H1 (cell line): ENCODE measurements around the gene SLC6A20. TPM values are rescaled to one million over a fixed set of nuclear protein-coding genes. Genes with fewer than 3 reads are reported as not detected.

Experiments
- CTCF ChIA-PET: fragments of 300-600 bp; sonication (Branson Sonifier 250); formaldehyde crosslinking; loops from one replicate; lab custom pipeline; 2021; ENCODE audit not compliant: partially characterized antibody; lab: Charles Lee
- POLR2A ChIA-PET: fragments of 300-600 bp; sonication (Branson Sonifier 250); formaldehyde crosslinking; loops from one replicate; lab custom pipeline; 2021; ENCODE audit warnings: inconsistent platforms; ENCODE audit not compliant: partially characterized antibody; lab: Charles Lee
- DNase-seq, 2 experiments: peaks; one replicate each; pipeline versions ENCODE4 v3.0.0 to v3.0.0-alpha.2; 2010 to 2022; ENCODE audit warnings: low spot score in 2 of 2, low read depth in 1 of 2, mixed read lengths in 1 of 2
- FAIRE-seq: peaks from 2 replicates; lab custom pipeline; 2011; peaks lifted over from hg19 to GRCh38; lab: Jason Lieb, UNC
- H2AFZ ChIP-seq: 2 replicates; pipeline ENCODE4 v1.8.1; 2012; ENCODE audit warnings: low read length, inconsistent platforms
- H2AK5ac ChIP-seq: 2 replicates; pipeline ENCODE4 v1.6.1; 2013; ENCODE audit warnings: low read depth, low read length
- H2BK120ac ChIP-seq: replicated peaks from 2 replicates; pipeline ENCODE3; 2013; ENCODE audit warnings: low read depth, low read length, inconsistent platforms
- H2BK12ac ChIP-seq: 2 replicates; pipeline ENCODE4 v1.6.1; 2013; ENCODE audit warnings: low read depth, low read length
- H2BK15ac ChIP-seq: 2 replicates; pipeline ENCODE4 v1.6.1; 2013; ENCODE audit warnings: low read length
- H2BK20ac ChIP-seq: 2 replicates; pipeline ENCODE4 v1.6.1; 2013; ENCODE audit warnings: low read length
- H2BK5ac ChIP-seq: 2 replicates; pipeline ENCODE4 v1.6.1; 2013; ENCODE audit warnings: low read depth, low read length
- H3K14ac ChIP-seq: 2 replicates; pipeline ENCODE4 v1.6.1; 2013; ENCODE audit warnings: inconsistent platforms; ENCODE audit not compliant: insufficient read length
- H3K18ac ChIP-seq: 2 replicates; pipeline ENCODE4 v1.6.1; 2013; ENCODE audit warnings: low read length; ENCODE audit errors: extremely low read depth
- H3K23ac ChIP-seq: 2 replicates; pipeline ENCODE4 v1.6.1; 2013; ENCODE audit warnings: inconsistent platforms; ENCODE audit not compliant: insufficient read length
- H3K23me2 ChIP-seq: 2 replicates; pipeline ENCODE4 v1.6.1; 2013; ENCODE audit warnings: low read depth, low read length
- H3K27ac ChIP-seq: 2 replicates; pipeline ENCODE4 v1.6.1; 2011; ENCODE audit warnings: low read depth, low read length, inconsistent platforms
- H3K27me3 ChIP-seq, 4 experiments: replicated peaks in 1 of 4; 1 replicate in 1 of 4; 2 replicates in 3 of 4; pipeline versions ENCODE4 v1.6.1 to v1.8.1; 2011 to 2013; ENCODE audit warnings: low read length in 3 of 4, mild to moderate bottlenecking in 3 of 4, inconsistent platforms in 2 of 4, mixed read lengths in 2 of 4, moderate library complexity in 1 of 4; ENCODE audit not compliant: control insufficient read depth in 3 of 4, insufficient read depth in 3 of 4; ENCODE audit errors: extremely low read depth in 1 of 4
- H3K36me3 ChIP-seq, 4 experiments: 2 replicates each; pipeline versions ENCODE4 v1.6.1 to v1.8.1; 2011 to 2013; ENCODE audit warnings: mild to moderate bottlenecking in 4 of 4, low read length in 3 of 4, moderate library complexity in 2 of 4, control low read depth in 1 of 4, inconsistent platforms in 1 of 4; ENCODE audit not compliant: insufficient read depth in 4 of 4, control insufficient read depth in 2 of 4
- H3K4ac ChIP-seq: replicated peaks from 2 replicates; pipeline ENCODE3; 2013; ENCODE audit warnings: low read length, low read depth, mixed read lengths, inconsistent platforms; ENCODE audit not compliant: insufficient read length
- H3K4me1 ChIP-seq, 4 experiments: replicated peaks in 1 of 4; 1 replicate in 1 of 4; 2 replicates in 3 of 4; pipeline versions ENCODE4 v1.6.1 to v1.8.1; 2011 to 2013; ENCODE audit warnings: low read length in 3 of 4, inconsistent platforms in 2 of 4, mixed read lengths in 1 of 4; ENCODE audit not compliant: insufficient read depth in 4 of 4, control insufficient read depth in 3 of 4
- H3K4me2 ChIP-seq, 2 experiments: 2 replicates each; pipeline versions ENCODE4 v1.6.1 to v1.8.1; 2011 to 2013; ENCODE audit warnings: low read depth in 2 of 2, low read length in 2 of 2, control low read depth in 1 of 2, inconsistent platforms in 1 of 2, mild to moderate bottlenecking in 1 of 2; ENCODE audit not compliant: insufficient read depth in 1 of 2
- H3K4me3 ChIP-seq, 4 experiments: fragments of 200-600, 300-600 bp in 1 of 4; sonication (generic), shearing (Covaris generic), sonication (Bioruptor Twin) in 1 of 4; 2 replicates each; pipeline versions ENCODE4 v1.5.1 to v1.8.1; 2011 to 2016; ENCODE audit warnings: low read length in 4 of 4, low read depth in 3 of 4, control low read depth in 2 of 4, inconsistent platforms in 2 of 4, mild to moderate bottlenecking in 2 of 4, mixed read lengths in 1 of 4, moderate library complexity in 1 of 4; ENCODE audit not compliant: insufficient read depth in 2 of 4; ENCODE audit errors: extremely low read depth in 1 of 4
- H3K56ac ChIP-seq: replicated peaks from 2 replicates; pipeline ENCODE3; 2013; ENCODE audit warnings: low read depth, mild to moderate bottlenecking, mixed read lengths, low read length, inconsistent platforms; ENCODE audit not compliant: insufficient read length
- H3K79me1 ChIP-seq: 2 replicates; pipeline ENCODE4 v1.6.1; 2013; ENCODE audit warnings: low read depth, low read length, control low read depth
- H3K79me2 ChIP-seq, 2 experiments: 2 replicates each; pipeline versions ENCODE4 v1.6.1 to v1.8.1; 2012 to 2013; ENCODE audit warnings: low read length in 2 of 2, mild to moderate bottlenecking in 2 of 2, inconsistent platforms in 1 of 2; ENCODE audit not compliant: insufficient read depth in 2 of 2, control insufficient read depth in 1 of 2
- H3K9ac ChIP-seq, 4 experiments: replicated peaks in 1 of 4; 1 replicate in 1 of 4; 2 replicates in 3 of 4; pipeline versions ENCODE4 v1.6.1 to v1.8.1; 2011 to 2013; ENCODE audit warnings: low read depth in 3 of 4, low read length in 3 of 4, control low read depth in 2 of 4, mild to moderate bottlenecking in 2 of 4, moderate library complexity in 2 of 4, inconsistent platforms in 1 of 4; ENCODE audit errors: extremely low read depth in 1 of 4
- H3K9me3 ChIP-seq, 2 experiments: 2 replicates each; pipeline versions ENCODE4 v1.6.1 to v1.8.1; 2012 to 2013; ENCODE audit warnings: mild to moderate bottlenecking in 2 of 2, moderate library complexity in 2 of 2, control low read depth in 1 of 2, inconsistent platforms in 1 of 2, low read depth in 1 of 2, low read length in 1 of 2, mixed read lengths in 1 of 2; ENCODE audit not compliant: insufficient read depth in 2 of 2
- H4K20me1 ChIP-seq, 2 experiments: replicated peaks in 1 of 2; 2 replicates each; pipeline versions ENCODE3 to v1.8.1; 2011 to 2013; ENCODE audit warnings: inconsistent platforms in 2 of 2, low read length in 2 of 2, mild to moderate bottlenecking in 1 of 2; ENCODE audit not compliant: insufficient read depth in 2 of 2, control insufficient read depth in 1 of 2
- H4K5ac ChIP-seq: 2 replicates; pipeline ENCODE4 v1.6.1; 2013; ENCODE audit warnings: low read length, low read depth, mixed read lengths, inconsistent platforms; ENCODE audit not compliant: insufficient read length
- H4K8ac ChIP-seq: 2 replicates; pipeline ENCODE4 v1.8.0; 2013; ENCODE audit warnings: mild to moderate bottlenecking, moderate library complexity, low read length, inconsistent platforms; ENCODE audit not compliant: insufficient read depth; ENCODE audit errors: extremely low read depth
- H4K91ac ChIP-seq: replicated peaks from 2 replicates; pipeline ENCODE3; 2013; ENCODE audit warnings: low read length, mixed read lengths, inconsistent platforms; ENCODE audit not compliant: insufficient read length
- CHD2 ChIP-seq: IDR thresholded peaks from 2 replicates; pipeline ENCODE4 v1.6.1; 2012; ENCODE audit warnings: low read length, improper control_type of control experiment
- EGR1 ChIP-seq: IDR thresholded peaks from 2 replicates; pipeline ENCODE4 v1.6.1; 2011; ENCODE audit warnings: low read depth, low read length, borderline replicate concordance
- PHF8 ChIP-seq: fragments of 200-600 bp; sonication (generic); conservative IDR thresholded peaks from 2 replicates; pipeline ENCODE4 v1.7.1; 2012; ENCODE audit warnings: low read depth, mild to moderate bottlenecking, inconsistent platforms, low read length, moderate library complexity
- SIN3A ChIP-seq, 2 experiments: IDR thresholded peaks in 1 of 2; conservative IDR thresholded peaks in 1 of 2; 2 replicates each; pipeline ENCODE4 v1.6.1; 2011 to 2012; ENCODE audit warnings: low read length in 2 of 2, improper control_type of control experiment in 1 of 2, low read depth in 1 of 2, mild to moderate bottlenecking in 1 of 2
- SP1 ChIP-seq: IDR thresholded peaks from 2 replicates; pipeline ENCODE4 v1.6.1; 2011; ENCODE audit warnings: low read depth, low read length
- TBP ChIP-seq: IDR thresholded peaks from 2 replicates; pipeline ENCODE4 v1.6.1; 2011; ENCODE audit warnings: low read depth, low read length, improper control_type of control experiment
- WGBS, 2 experiments: shearing (Covaris generic) in 1 of 2; methylation state at CpG; one replicate each; pipeline versions ENCODE4 v1.1.6 to v1.1.7; 2013 to 2015; ENCODE audit warnings: low lambda C conversion rate in 2 of 2, mixed read lengths in 2 of 2, inconsistent platforms in 1 of 2, low coverage in 1 of 2, missing lambda C conversion rate in 1 of 2; ENCODE audit not compliant: insufficient replicate concordance in 2 of 2, insufficient coverage in 1 of 2, insufficient read length in 1 of 2; ENCODE audit errors: extremely low coverage in 1 of 2, missing lambda C conversion rate in 1 of 2; 5-methylcytosine and 5-hydroxymethylcytosine counted together
- polyA plus RNA-seq, 7 experiments: library from polyadenylated mRNA; depleted of rRNA in 3 of 7; stranded (reverse) in 5 of 7; unstranded in 2 of 7; fragments of >200 nt in 5 of 7; fragments of 200-250 nt in 2 of 7; gene quantifications; 1 replicate in 5 of 7; 2 replicates in 1 of 7; 4 replicates in 1 of 7; pipeline versions ENCODE4 v1.2.1 to v1.2.3, GENCODE V29; 2011 to 2013; ENCODE audit warnings: missing spikeins in 2 of 7, mixed read lengths in 2 of 7
- total RNA-seq: library from RNA; stranded (reverse); fragmentation: NEBNext Ultra II Directional; extraction: Animal tissue kit (Norgen Biotek cat#: 25700); gene quantifications from 2 replicates; pipeline ENCODE4 v1.2.1, GENCODE V29; 2021

SLC6A20 gene
- total and polyA plus RNA-seq, 2 of the 8 experiments (the other 6 are each of a cell fraction or from before 2014, with no cell fraction given) = 0.05 TPM; not detected in 1

DNA sequence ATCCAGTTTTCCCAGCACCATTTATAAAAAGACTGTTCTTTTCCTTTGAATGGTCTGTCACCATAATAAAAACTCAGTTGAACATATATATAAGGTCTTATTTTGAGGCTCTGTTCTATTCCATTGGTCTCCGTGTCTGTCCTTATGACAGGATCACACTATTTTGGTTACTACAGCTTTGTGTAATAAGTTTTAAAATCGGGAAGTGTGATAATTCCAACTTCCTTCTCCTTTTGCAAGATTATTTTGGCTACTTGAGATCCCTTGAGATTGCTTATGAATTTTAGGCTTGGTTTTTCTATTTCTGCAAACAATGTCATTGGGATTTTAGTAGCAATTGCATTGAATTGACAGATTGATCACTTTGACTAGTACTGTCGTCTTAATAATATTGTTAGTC is 71.4 kb downstream of the SLC6A20 start:
- H3K4me3 ChIP-seq = no peak overlapping the region
- CTCF ChIA-PET = interaction anchor here (1.0 kb wide), 1 partner anchor 75 kb away, joined by 3 read pairs; no protein-coding TSS in a partner anchor
- H2BK5ac ChIP-seq = no peak overlapping the region
- no peak overlapping the region for H3K56ac ChIP-seq
- H3K18ac ChIP-seq = no peak overlapping the region
- H3K4me1 ChIP-seq = no peaks in the 10 kb centered on the region
- H3K9me3 ChIP-seq = no peaks in the 10 kb centered on the region
- TF ChIP-seq EGR1 (no peak), CHD2 (no peak), SIN3A (conservative IDR thresholded peaks at IDR 0.05 in 1 of 2, IDR thresholded peaks at IDR 0.05 in 1 of 2; ENCODE audit: low read depth in 1 of 2, low read length in 2 of 2) (no peak), SP1 (no peak), PHF8 (no peak), TBP (no peak)
- H4K91ac ChIP-seq = no peak overlapping the region
- 93% methylated on average over 3 of the region's 3 CpGs; no CpG with 5 or more reads in 1 of the 2 experiments for WGBS, 2 experiments
- no peaks in the 10 kb centered on the region for H4K20me1 ChIP-seq
- H2AK5ac ChIP-seq = no peak overlapping the region
- H3K27ac ChIP-seq = no peak overlapping the region
- no peak overlapping the region for H3K9ac ChIP-seq
- no peak for DNase-seq
- H2BK20ac ChIP-seq = no peak overlapping the region
- no peak overlapping the region for H4K8ac ChIP-seq
- no peak overlapping the region for H4K5ac ChIP-seq
- no peak overlapping the region for H3K23ac ChIP-seq
- peaks cover 0 to 11% of the 10 kb centered on the region in 2 experiments; a peak in 2 of 4 replicates for H3K79me2 ChIP-seq
- no peak overlapping the region for H2BK15ac ChIP-seq
- no peaks in the 10 kb centered on the region for H3K79me1 ChIP-seq
- no peak for FAIRE-seq
- peaks cover 0 to 33% (median 9%) of the 10 kb centered on the region in 4 experiments; a peak in 5 of 8 replicates for H3K36me3 ChIP-seq
- H3K23me2 ChIP-seq = no peaks in the 10 kb centered on the region
- no peak overlapping the region for H3K4ac ChIP-seq
- H2BK120ac ChIP-seq = no peak overlapping the region
- H3K4me2 ChIP-seq = no peak overlapping the region
- H2BK12ac ChIP-seq = no peak overlapping the region
- no peak overlapping the region for H3K14ac ChIP-seq
- POLR2A ChIA-PET = no interaction called here
- H3K27me3 ChIP-seq = no peaks in the 10 kb centered on the region
- H2AFZ ChIP-seq = no peak overlapping the region
